Endometrial microvascular endothelial cells (primary cell): ENCODE measurements around the gene ADH1B. TPM values are rescaled to one million over a fixed set of nuclear protein-coding genes. Genes with fewer than 3 reads are reported as not detected.

ENCODE experiments used
- in situ Hi-C: cut with HindIII; loops from 2 replicates; pipeline ENCODE4 v1.10.0; 2017; ENCODE audit warnings: low sequenced_read_pairs, low pct_unique_long_range_greater_than_20kb; ENCODE audit errors: inconsistent ontology term
- total RNA-seq: library from RNA; depleted of rRNA; stranded (reverse); fragments of >200 nt; gene quantifications from one replicate; pipeline ENCODE4 v1.2.3, GENCODE V29; 2015; ENCODE audit errors: inconsistent ontology term

Gene ADH1B
- total RNA-seq, 1 donor from 2014 or later = not detected

GRCh38 chr4:99275050-99275449 lies 46.2 kb downstream of the ADH1B start:
- in situ Hi-C loops = no loop called here

- in situ Hi-C loops = no loop called here
Observed at GRCh38 chr4:99273704-99274103, 47.5 kb downstream of the ADH1B start.

GRCh38 chr4:99264927-99265326 lies 56.3 kb downstream of the ADH1B start:
- in situ Hi-C loops = no loop called here

Other genes starting within 250 kb of the ADH1B start
- 139 TPM for gene ADH5, start 232.6 kb downstream of the ADH1B start, total RNA-seq
- not detected for gene ADH4, start 177.1 kb downstream of the ADH1B start, total RNA-seq
- not detected for gene ADH6, start 102.2 kb downstream of the ADH1B start, total RNA-seq
- not detected for gene ADH1A, start 30.4 kb downstream of the ADH1B start, total RNA-seq
- not detected for gene ADH1C, start 31.3 kb upstream of the ADH1B start, total RNA-seq
- not detected for gene ADH7, start 113.9 kb upstream of the ADH1B start, total RNA-seq
- gene C4orf17, start 189.6 kb upstream of the ADH1B start, total RNA-seq = not detected
- 13.7 TPM for gene TRMT10A, start 242.6 kb upstream of the ADH1B start, total RNA-seq